Endothelial cell (in vitro differentiated cells): Measurements from ENCODE around the gene CADPS. TPM values are rescaled to one million over a fixed set of nuclear protein-coding genes. Genes with fewer than 3 reads are reported as not detected.

Experiments
- DNase-seq: peaks from one replicate; pipeline ENCODE4 v3.0.0; 2021; ENCODE audit warnings: low spot score
- H3K27ac Mint-ChIP-seq: one replicate; pipeline ENCODE4 v1.8.0; 2021; ENCODE audit warnings: mixed read lengths, inconsistent platforms; ENCODE audit not compliant: unreplicated experiment
- H3K27me3 Mint-ChIP-seq: one replicate; pipeline ENCODE4 v1.8.0; 2021; ENCODE audit warnings: mild to moderate bottlenecking, moderate library complexity, mixed read lengths, inconsistent platforms; ENCODE audit not compliant: unreplicated experiment
- H3K36me3 Mint-ChIP-seq: one replicate; pipeline ENCODE4 v1.8.0; 2021; ENCODE audit warnings: mild to moderate bottlenecking, low read depth, mixed read lengths, inconsistent platforms; ENCODE audit not compliant: unreplicated experiment
- H3K4me1 Mint-ChIP-seq: one replicate; pipeline ENCODE4 v1.8.0; 2021; ENCODE audit warnings: mild to moderate bottlenecking, mixed read lengths, inconsistent platforms; ENCODE audit not compliant: unreplicated experiment
- H3K4me3 Mint-ChIP-seq: one replicate; pipeline ENCODE4 v1.8.0; 2021; ENCODE audit warnings: mild to moderate bottlenecking, mixed read lengths, inconsistent platforms; ENCODE audit not compliant: unreplicated experiment
- H3K9me3 Mint-ChIP-seq: one replicate; pipeline ENCODE4 v1.8.0; 2021; ENCODE audit warnings: mixed read lengths, inconsistent platforms; ENCODE audit not compliant: unreplicated experiment
- CTCF ChIP-seq: fragments of 200-600 bp; sonication (generic); IDR thresholded peaks from one replicate; pipeline ENCODE4 v1.5.0; 2021; ENCODE audit warnings: antibody characterized with exemption; ENCODE audit not compliant: unreplicated experiment
- total RNA-seq: library from RNA; stranded (reverse); fragmentation: NEBNext Ultra II Directional; extraction: Animal tissue kit (Norgen Biotek cat#: 25700); gene quantifications from one replicate; pipeline ENCODE4 v1.2.1, GENCODE V29; 2021; ENCODE audit not compliant: unreplicated experiment

CADPS gene
- total RNA-seq, 1 donor from 2014 or later, result 0.26 TPM

DNA sequence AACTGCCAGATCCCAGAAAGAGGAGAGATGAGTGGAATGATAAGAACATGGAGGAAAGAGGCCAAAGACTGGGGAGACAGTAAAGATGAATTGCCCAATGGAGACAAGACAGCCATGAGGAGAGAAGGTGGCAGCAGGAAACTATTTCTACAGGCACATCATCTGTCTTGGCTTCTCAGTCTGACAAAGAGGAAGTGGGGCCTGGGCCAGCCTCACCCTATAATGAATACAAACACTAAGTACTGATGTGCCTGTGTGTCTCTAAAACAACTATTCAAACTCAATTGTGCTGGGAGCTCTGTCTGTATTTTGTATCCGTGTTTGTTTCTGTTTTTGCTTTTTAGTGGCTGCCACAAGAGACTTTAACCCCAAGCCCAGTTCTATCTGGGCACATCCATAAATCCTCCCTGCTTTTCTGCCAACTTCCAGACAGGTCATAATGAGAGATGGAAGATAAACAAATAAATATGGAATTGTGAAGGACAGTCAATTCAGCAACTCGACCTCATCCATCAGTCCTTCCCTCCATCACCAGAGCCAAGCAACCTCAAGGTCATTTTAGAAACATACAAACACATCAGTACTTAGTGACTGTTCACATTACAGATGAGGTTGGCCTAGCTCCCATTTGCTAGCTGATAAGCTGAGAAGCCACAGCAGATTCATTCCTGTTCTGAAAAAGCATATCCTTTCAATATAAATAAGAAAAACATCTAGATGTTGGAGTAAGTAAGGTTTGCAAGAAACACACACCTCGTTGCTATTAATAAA is 116.7 kb downstream of the CADPS start:
- DNase-seq, result no peak
- Mint-ChIP-seq H3K4me3 (no peak overlapping the region), H3K9me3 (no peaks in the 10 kb centered on the region), H3K27me3 (no peaks in the 10 kb centered on the region), H3K4me1 (no peaks in the 10 kb centered on the region), H3K36me3 (no peaks in the 10 kb centered on the region), H3K27ac (no peak overlapping the region)
- no peak for TF ChIP-seq CTCF

- TF ChIP-seq CTCF, result no peak
- Mint-ChIP-seq H3K36me3 (no peaks in the 10 kb centered on the region), H3K27me3 (no peaks in the 10 kb centered on the region), H3K4me3 (no peak overlapping the region), H3K9me3 (no peaks in the 10 kb centered on the region), H3K27ac (no peak overlapping the region), H3K4me1 (no peaks in the 10 kb centered on the region)
- no peak for DNase-seq
Observed at GRCh38 chr3:62757045-62757444, 118.2 kb downstream of the CADPS start.

DNA sequence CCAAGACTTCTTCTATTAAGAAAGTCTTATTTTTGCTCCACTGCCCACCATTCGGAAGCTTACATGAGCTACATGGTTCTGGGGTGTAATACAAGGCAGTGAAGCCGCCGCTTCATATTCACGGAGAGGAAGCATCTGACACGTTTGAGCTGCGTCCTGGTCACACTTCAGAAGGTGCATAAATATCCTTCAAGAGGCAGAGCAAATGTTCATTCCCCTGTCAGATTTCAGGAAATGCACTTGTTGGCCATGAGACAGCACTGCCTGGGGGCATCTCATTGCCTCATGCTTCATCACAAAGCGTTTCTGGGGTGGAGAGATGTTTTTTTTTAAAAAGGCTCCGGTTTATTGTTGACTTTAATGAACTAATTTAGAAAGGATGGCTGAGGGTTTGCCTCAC is 119.9 kb downstream of the CADPS start:
- Mint-ChIP-seq H3K36me3 (no peaks in the 10 kb centered on the region), H3K9me3 (no peaks in the 10 kb centered on the region), H3K4me3 (no peak overlapping the region), H3K4me1 (no peaks in the 10 kb centered on the region), H3K27ac (no peak overlapping the region), H3K27me3 (no peaks in the 10 kb centered on the region)
- no peak for DNase-seq
- no peak for TF ChIP-seq CTCF

DNA sequence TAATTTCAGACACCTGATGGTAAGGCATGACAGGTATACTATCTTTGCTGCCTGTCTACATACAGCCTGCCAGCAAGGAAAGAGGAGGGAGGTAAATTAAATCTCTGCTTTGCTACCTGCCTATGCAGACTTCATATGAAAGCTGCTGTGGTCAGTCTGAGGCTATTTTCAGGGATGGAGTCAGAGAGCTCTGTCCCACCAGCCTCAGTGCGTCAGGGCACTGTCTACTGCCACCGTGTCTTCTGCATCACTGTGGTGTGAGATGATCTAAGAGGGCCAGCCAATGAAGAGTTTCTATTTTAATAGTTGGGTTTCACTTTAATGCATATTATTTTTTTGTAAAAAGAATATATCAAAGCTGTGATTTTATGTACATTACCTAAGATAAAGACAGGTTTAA is 125.6 kb downstream of the CADPS start:
- Mint-ChIP-seq H3K4me1 (no peaks in the 10 kb centered on the region), H3K4me3 (no peak overlapping the region), H3K36me3 (no peaks in the 10 kb centered on the region), H3K9me3 (no peaks in the 10 kb centered on the region), H3K27ac (no peak overlapping the region), H3K27me3 (no peaks in the 10 kb centered on the region)
- TF ChIP-seq CTCF, result no peak
- DNase-seq, result no peak

DNA sequence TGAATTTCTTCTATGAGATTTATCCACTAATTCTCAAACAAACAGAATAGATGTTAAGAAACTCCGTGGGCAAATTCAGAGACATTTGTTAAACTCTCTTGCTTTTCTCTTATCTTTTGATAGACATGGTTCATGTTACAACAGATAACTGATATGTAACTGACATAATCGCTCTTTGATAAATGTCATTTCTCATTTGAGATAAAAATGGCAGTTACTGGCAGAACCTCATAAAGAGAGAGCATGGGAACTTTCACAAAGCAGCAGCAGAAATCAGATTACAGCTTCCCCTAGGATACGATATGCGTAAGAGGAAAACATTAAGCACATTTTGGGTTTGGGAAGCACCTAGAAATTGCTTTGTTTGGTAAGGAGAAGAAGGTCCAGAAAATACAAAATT is 126.1 kb downstream of the CADPS start:
- no peaks in the 10 kb centered on the region for H3K4me1 Mint-ChIP-seq
- H3K36me3 Mint-ChIP-seq, result no peaks in the 10 kb centered on the region
- no peak overlapping the region for H3K27ac Mint-ChIP-seq
- no peak for TF ChIP-seq CTCF
- no peaks in the 10 kb centered on the region for H3K9me3 Mint-ChIP-seq
- no peak overlapping the region for H3K4me3 Mint-ChIP-seq
- H3K27me3 Mint-ChIP-seq, result no peaks in the 10 kb centered on the region
- no peak for DNase-seq
